GM19239 (cell line): ENCODE results near the gene HOXC10.

Source experiments
- DNase-seq: peaks from one replicate; pipeline ENCODE4 v3.0.0; 2011; ENCODE audit warnings: low spot score; ENCODE audit not compliant: insufficient read length
- FAIRE-seq: peaks from 2 replicates; lab custom pipeline; 2011; peaks lifted over from hg19 to GRCh38; lab: Jason Lieb, UNC

HOXC10 gene

GRCh38 chr12:53975479-53976152 is 9.3 kb upstream of the HOXC10 start:
- DNase-seq (no peak), FAIRE-seq (no peak)

- DNase-seq (no peak), FAIRE-seq (no peak)
Observed at GRCh38 chr12:53976172-53976822, 8.6 kb upstream of the HOXC10 start.

- FAIRE-seq: no peak
- DNase-seq: no peak
Observed at GRCh38 chr12:53976823-53977595, 7.9 kb upstream of the HOXC10 start.

- no peak for DNase-seq
- FAIRE-seq: no peak
Observed at GRCh38 chr12:53977596-53978445, 7.1 kb upstream of the HOXC10 start.

- DNase-seq: no peak
- FAIRE-seq: no peak
Observed at GRCh38 chr12:53978477-53979356, 6.2 kb upstream of the HOXC10 start.

- FAIRE-seq (no peak), DNase-seq (no peak)
Observed at GRCh38 chr12:53980104-53980801, 4.7 kb upstream of the HOXC10 start.

- no peak for FAIRE-seq
- DNase-seq: no peak
Observed at GRCh38 chr12:53980802-53981496, 4.0 kb upstream of the HOXC10 start.

- FAIRE-seq: no peak
Observed at GRCh38 chr12:53981634-53982565, 3.0 kb upstream of the HOXC10 start.

GRCh38 chr12:53982648-53983567 is 2.0 kb upstream of the HOXC10 start:
- DNase-seq: no peak
- FAIRE-seq: no peak

More at GRCh38 chr12:53981634-53982565, 3.0 kb upstream of the HOXC10 start:
- DNase-seq: no peak

GRCh38 chr12:53983568-53983949 is 1.4 kb upstream of the HOXC10 start:
- DNase-seq (no peak), FAIRE-seq (no peak)

- DNase-seq: no peak
- no peak for FAIRE-seq
Observed at GRCh38 chr12:53983950-53984572, 885 bp upstream of the HOXC10 start.

GRCh38 chr12:53985692-53985993 is 697 bp downstream of the HOXC10 start:
- no peak for DNase-seq
- FAIRE-seq: no peak

GRCh38 chr12:53985994-53986685 is 1.2 kb downstream of the HOXC10 start:
- no peak for DNase-seq
- no peak for FAIRE-seq

- FAIRE-seq (no peak), DNase-seq (no peak)
Observed at GRCh38 chr12:53986686-53987483, 1.9 kb downstream of the HOXC10 start.
